HUES6 (cell line): ENCODE results near the gene SND1.

Experiments used
- H3K27ac ChIP-seq: 2 replicates; pipeline ENCODE4 v1.7.0; 2013; ENCODE audit warnings: low read depth, mild to moderate bottlenecking, low read length, inconsistent platforms
- H3K27me3 ChIP-seq: 2 replicates; pipeline ENCODE4 v1.6.1; 2013; ENCODE audit warnings: low read length; ENCODE audit not compliant: control insufficient read depth, insufficient read depth
- H3K36me3 ChIP-seq: 2 replicates; pipeline ENCODE4 v1.6.1; 2013; ENCODE audit warnings: low read length; ENCODE audit not compliant: control insufficient read depth, insufficient read depth
- H3K4me1 ChIP-seq: 2 replicates; pipeline ENCODE4 v1.6.1; 2013; ENCODE audit warnings: low read length; ENCODE audit not compliant: control insufficient read depth, insufficient read depth
- H3K4me3 ChIP-seq: 2 replicates; pipeline ENCODE4 v1.5.1; 2013; ENCODE audit warnings: low read depth, low read length
- H3K9ac ChIP-seq: one replicate; pipeline ENCODE4 v1.6.1; 2013; ENCODE audit warnings: mild to moderate bottlenecking, low read length
- H3K9me3 ChIP-seq: 2 replicates; pipeline ENCODE4 v1.6.1; 2013; ENCODE audit warnings: low read depth, low read length; ENCODE audit not compliant: control insufficient read depth, insufficient read depth

The SND1 gene

GRCh38 chr7:128122576-128123290, 470.7 kb downstream of the SND1 start:
- peaks cover 7% of the 10 kb centered on the region; the same call in 1 of the 2 replicates for H3K27me3 ChIP-seq
- no peak overlapping the region for H3K27ac ChIP-seq
- no peaks in the 10 kb centered on the region for H3K36me3 ChIP-seq
- H3K9me3 ChIP-seq = no peaks in the 10 kb centered on the region
- no peaks in the 10 kb centered on the region; the same call in 1 of the 2 replicates for H3K4me1 ChIP-seq
- H3K9ac ChIP-seq = no peak overlapping the region
- no peak overlapping the region for H3K4me3 ChIP-seq

GRCh38 chr7:128123291-128124037, 471.5 kb downstream of the SND1 start:
- H3K9ac ChIP-seq = no peak overlapping the region
- H3K27ac ChIP-seq = no peak overlapping the region
- no peak overlapping the region for H3K4me3 ChIP-seq
- no peaks in the 10 kb centered on the region; the same call in 1 of the 2 replicates for H3K4me1 ChIP-seq
- no peaks in the 10 kb centered on the region for H3K9me3 ChIP-seq
- H3K27me3 ChIP-seq = 0 out of 2 replicates have a peak, but pooled peaks cover 4% of the 10 kb centered on the region
- no peaks in the 10 kb centered on the region for H3K36me3 ChIP-seq

- Histone ChIP-seq H3K9ac (no peak overlapping the region), H3K4me1 (no peaks in the 10 kb centered on the region; the same call in 1 of the 2 replicates), H3K27me3 (peaks cover 8% of the 10 kb centered on the region), H3K27ac (no peak overlapping the region), H3K9me3 (no peaks in the 10 kb centered on the region), H3K4me3 (no peak overlapping the region), H3K36me3 (no peaks in the 10 kb centered on the region)
Observed at GRCh38 chr7:128124786-128125185, 472.8 kb downstream of the SND1 start.

GRCh38 chr7:128125816-128126215, 473.8 kb downstream of the SND1 start:
- Histone ChIP-seq H3K27me3 (peaks cover 18% of the 10 kb centered on the region), H3K27ac (no peak overlapping the region), H3K9ac (no peak overlapping the region), H3K4me3 (no peak overlapping the region), H3K9me3 (no peaks in the 10 kb centered on the region), H3K36me3 (no peaks in the 10 kb centered on the region), H3K4me1 (no peaks in the 10 kb centered on the region; the same call in 1 of the 2 replicates)

- Histone ChIP-seq H3K9me3 (no peaks in the 10 kb centered on the region), H3K27ac (no peak overlapping the region), H3K9ac (no peak overlapping the region), H3K4me3 (no peak overlapping the region), H3K36me3 (no peaks in the 10 kb centered on the region), H3K4me1 (no peaks in the 10 kb centered on the region; the same call in 1 of the 2 replicates), H3K27me3 (peaks cover 42% of the 10 kb centered on the region)
Observed at GRCh38 chr7:128128401-128128800, 476.4 kb downstream of the SND1 start.

- Histone ChIP-seq H3K27me3 (peaks cover 50% of the 10 kb centered on the region), H3K9me3 (no peaks in the 10 kb centered on the region), H3K27ac (no peak overlapping the region), H3K4me1 (no peaks in the 10 kb centered on the region), H3K9ac (no peak overlapping the region), H3K4me3 (no peak overlapping the region), H3K36me3 (no peaks in the 10 kb centered on the region)
Observed at GRCh38 chr7:128129224-128129864, 477.4 kb downstream of the SND1 start.

- H3K4me1 ChIP-seq = peaks cover 6% of the 10 kb centered on the region
- H3K4me3 ChIP-seq = no peak overlapping the region
Observed at GRCh38 chr7:128131115-128131514, 479.1 kb downstream of the SND1 start.

GRCh38 chr7:128131731-128132130, 479.7 kb downstream of the SND1 start:
- Histone ChIP-seq H3K4me1 (peaks cover 6% of the 10 kb centered on the region), H3K9me3 (no peaks in the 10 kb centered on the region), H3K9ac (no peak overlapping the region), H3K27me3 (peaks cover 73% of the 10 kb centered on the region), H3K27ac (no peak overlapping the region), H3K36me3 (no peaks in the 10 kb centered on the region), H3K4me3 (no peak overlapping the region)

More at GRCh38 chr7:128131115-128131514, 479.1 kb downstream of the SND1 start:
- H3K9ac ChIP-seq = no peak overlapping the region
- H3K9me3 ChIP-seq = no peaks in the 10 kb centered on the region
- no peak overlapping the region for H3K27ac ChIP-seq
- no peaks in the 10 kb centered on the region for H3K36me3 ChIP-seq
- peaks cover 67% of the 10 kb centered on the region for H3K27me3 ChIP-seq

- H3K4me1 ChIP-seq = peaks cover 6% of the 10 kb centered on the region
- no peak overlapping the region for H3K9ac ChIP-seq
- H3K27me3 ChIP-seq = peaks cover 81% of the 10 kb centered on the region
- H3K9me3 ChIP-seq = no peaks in the 10 kb centered on the region
- H3K4me3 ChIP-seq = no peak overlapping the region
- no peaks in the 10 kb centered on the region for H3K36me3 ChIP-seq
- no peak overlapping the region for H3K27ac ChIP-seq
Observed at GRCh38 chr7:128132426-128133069, 480.6 kb downstream of the SND1 start.

GRCh38 chr7:128135159-128135514, 483.1 kb downstream of the SND1 start:
- no peak overlapping the region for H3K9ac ChIP-seq
- peaks cover 90% of the 10 kb centered on the region for H3K27me3 ChIP-seq
- no peaks in the 10 kb centered on the region for H3K36me3 ChIP-seq
- 0 out of 2 replicates have a peak, but pooled peaks cover 4% of the 10 kb centered on the region for H3K9me3 ChIP-seq
- H3K4me1 ChIP-seq = peaks cover 6% of the 10 kb centered on the region
- H3K27ac ChIP-seq = no peak overlapping the region
- H3K4me3 ChIP-seq = peak overlapping the region; percentile 69
